ENCODE measurements around the gene TBC1D22A. TPM values are rescaled to one million over a fixed set of nuclear protein-coding genes. Genes with fewer than 3 reads are reported as not detected.
"Not testable (repeated sequence)": the region's sequence is repeated elsewhere in the genome, so short reads cannot be mapped to it uniquely, and the experiment has no call there.

The TBC1D22A gene
- total RNA-seq, 2 donors from 2014 or later: 11.5 to 15.4 TPM

DNA sequence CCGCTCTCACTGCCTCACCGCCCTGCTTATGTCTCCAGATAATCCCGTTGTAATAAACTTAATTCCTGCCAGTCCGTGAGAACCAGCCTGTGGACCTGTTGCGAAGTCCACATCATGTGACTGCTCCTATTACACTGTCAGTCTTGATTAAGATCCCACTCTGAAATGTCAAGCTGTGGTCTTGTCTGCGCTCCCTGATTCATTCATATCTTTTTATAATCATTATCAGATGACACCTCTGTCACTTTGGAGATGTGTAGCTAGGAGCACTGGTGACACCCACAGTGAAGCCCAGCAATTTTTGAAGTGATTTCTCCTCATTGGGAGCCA lies 377.3 kb downstream of the TBC1D22A start:
- Histone ChIP-seq H3K4me3 (no peak overlapping the region), H3K36me3 (no peaks in the 10 kb centered on the region), H3K4me1 (no peaks in the 10 kb centered on the region), H3K27me3 (no peaks in the 10 kb centered on the region), H3K27ac (no peak overlapping the region), H3K9me3 (no peaks in the 10 kb centered on the region)
- DNase-seq (ENCODE audit: low spot score): no peak
- TF ChIP-seq, protein P1, sequence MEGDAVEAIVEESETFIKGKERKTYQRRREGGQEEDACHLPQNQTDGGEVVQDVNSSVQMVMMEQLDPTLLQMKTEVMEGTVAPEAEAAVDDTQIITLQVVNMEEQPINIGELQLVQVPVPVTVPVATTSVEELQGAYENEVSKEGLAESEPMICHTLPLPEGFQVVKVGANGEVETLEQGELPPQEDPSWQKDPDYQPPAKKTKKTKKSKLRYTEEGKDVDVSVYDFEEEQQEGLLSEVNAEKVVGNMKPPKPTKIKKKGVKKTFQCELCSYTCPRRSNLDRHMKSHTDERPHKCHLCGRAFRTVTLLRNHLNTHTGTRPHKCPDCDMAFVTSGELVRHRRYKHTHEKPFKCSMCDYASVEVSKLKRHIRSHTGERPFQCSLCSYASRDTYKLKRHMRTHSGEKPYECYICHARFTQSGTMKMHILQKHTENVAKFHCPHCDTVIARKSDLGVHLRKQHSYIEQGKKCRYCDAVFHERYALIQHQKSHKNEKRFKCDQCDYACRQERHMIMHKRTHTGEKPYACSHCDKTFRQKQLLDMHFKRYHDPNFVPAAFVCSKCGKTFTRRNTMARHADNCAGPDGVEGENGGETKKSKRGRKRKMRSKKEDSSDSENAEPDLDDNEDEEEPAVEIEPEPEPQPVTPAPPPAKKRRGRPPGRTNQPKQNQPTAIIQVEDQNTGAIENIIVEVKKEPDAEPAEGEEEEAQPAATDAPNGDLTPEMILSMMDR (IDR thresholded peaks at IDR 0.05): no peak

DNA sequence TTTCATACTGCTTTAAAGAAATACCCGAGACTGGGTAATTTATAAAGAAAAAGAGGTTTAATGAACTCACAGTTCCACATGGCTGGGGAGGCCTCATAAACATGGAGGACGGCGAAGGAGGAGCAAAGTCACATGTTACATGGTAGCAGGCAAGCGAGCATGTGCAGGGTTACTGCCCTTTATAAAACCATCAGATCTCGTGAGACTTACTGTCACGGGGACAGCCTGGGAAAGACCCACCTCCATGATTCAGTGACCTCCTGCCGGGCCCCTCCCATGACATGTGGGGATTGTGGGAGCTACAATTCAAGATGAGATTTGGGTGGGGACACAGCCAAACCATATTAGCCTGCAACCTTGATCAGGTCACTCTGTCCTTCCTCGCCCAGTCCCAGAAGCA lies 378.5 kb downstream of the TBC1D22A start:
- not testable (repeated sequence) for H3K4me3 ChIP-seq; H3K27ac ChIP-seq; H3K9me3 ChIP-seq; H3K36me3 ChIP-seq; DNase-seq (ENCODE audit: low spot score); H3K4me1 ChIP-seq; H3K27me3 ChIP-seq

DNA sequence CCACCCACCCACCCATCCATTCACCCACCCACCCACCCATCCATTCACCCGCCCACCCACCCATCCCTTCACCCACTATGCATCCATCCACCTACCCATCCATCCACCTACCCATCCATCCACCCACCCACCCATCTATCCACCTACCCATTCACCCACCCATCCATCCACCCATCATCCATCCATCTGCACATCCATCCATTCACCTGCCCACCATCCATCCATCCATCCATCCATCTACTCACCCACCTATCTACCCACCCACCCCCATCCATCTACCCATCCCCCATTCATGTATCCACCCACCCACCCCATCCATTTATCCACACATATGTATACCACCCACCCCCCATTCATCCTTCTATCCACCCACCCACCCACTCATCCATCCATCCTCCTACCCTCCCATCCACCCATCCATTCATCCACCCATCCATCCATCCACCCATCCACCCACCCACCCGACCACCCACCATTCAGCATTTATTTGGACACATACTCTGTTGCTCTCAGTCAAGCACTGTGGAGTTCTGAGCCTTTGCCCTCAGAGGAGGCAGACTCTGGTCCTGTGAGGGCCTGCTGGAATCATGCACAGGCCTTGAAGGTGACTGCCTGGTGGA lies 380.1 kb downstream of the TBC1D22A start:
- Histone ChIP-seq H3K9me3 (no peaks in the 10 kb centered on the region), H3K27me3 (no peaks in the 10 kb centered on the region), H3K27ac (no peak overlapping the region), H3K36me3 (no peaks in the 10 kb centered on the region), H3K4me1 (no peaks in the 10 kb centered on the region), H3K4me3 (no peak overlapping the region)
- no peak for DNase-seq (ENCODE audit: low spot score)
- TF ChIP-seq, protein P1 (IDR thresholded peaks at IDR 0.05): no peak

DNA sequence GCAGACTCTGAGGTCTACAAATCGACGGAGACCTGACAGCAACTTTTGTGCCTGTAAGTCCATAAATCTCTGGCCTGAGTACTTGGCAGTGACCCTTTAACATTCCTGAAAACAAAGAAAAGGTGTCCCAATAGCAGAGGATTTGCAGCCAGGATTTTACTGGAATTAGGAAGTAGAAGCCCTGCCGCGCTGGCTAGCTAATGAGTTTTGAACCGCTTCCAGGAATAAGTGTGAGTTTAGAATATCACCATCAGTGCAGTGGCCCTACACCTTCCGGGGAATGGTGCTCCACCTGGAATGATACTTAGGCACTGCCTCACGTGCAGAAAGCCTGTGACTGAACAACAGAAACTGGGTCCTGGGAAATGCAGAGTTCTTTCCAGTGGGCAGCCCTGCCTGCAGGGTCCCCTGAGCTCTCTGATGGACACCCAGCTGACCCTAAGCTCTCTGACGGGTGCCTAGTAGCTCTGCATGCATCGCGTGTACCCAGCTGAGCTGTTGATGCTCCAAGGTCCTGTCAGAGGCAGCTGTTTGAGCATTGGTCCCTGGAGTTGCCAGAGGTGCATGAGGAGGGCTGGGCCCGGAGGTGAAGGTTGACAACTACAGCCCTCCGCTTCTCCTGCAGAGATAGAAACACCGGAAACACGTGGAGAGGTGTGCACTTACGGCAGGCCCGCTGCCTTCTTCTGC lies 380.9 kb downstream of the TBC1D22A start:
- Histone ChIP-seq H3K36me3 (no peaks in the 10 kb centered on the region), H3K9me3 (no peaks in the 10 kb centered on the region), H3K27me3 (no peaks in the 10 kb centered on the region), H3K4me3 (no peak overlapping the region), H3K4me1 (no peaks in the 10 kb centered on the region), H3K27ac (no peak overlapping the region)
- TF ChIP-seq, protein P1 (IDR thresholded peaks at IDR 0.05): no peak
- no peak for DNase-seq (ENCODE audit: low spot score)

DNA sequence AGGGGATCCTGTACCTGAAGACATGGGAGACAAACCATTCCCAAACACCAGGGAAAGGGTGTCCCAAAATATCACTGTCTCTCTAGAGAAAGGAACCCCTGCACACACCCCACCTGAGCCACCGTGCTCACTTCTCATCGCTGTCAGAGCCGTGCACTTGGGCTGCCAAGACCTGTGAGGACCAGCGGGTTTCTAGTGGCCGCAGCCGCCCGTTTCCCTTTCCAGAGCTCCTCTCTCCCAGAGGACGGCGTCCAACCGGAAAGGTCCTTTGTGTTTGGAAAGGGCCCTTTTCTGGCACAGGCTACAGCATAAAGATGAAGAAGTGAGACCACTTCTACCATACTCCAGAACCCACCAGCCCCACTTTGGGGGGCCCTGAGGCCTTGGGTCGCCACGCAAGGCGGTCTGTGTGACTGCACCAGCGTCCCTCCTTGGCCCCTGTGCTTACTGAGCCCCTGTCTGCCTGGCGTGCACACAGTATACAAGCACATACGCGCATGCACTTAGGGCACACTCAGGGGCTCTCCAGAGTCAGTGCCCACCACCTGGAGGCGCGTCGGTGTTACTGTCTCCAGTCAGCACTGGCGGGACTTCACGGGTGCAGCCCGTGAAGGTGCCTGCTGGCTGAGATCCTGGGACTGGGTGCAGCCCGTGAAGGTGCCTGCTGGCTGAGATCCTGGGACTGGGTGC lies 381.8 kb downstream of the TBC1D22A start:
- H3K27ac ChIP-seq: no peak overlapping the region
- no peaks in the 10 kb centered on the region for H3K9me3 ChIP-seq
- TF ChIP-seq, protein P1 (IDR thresholded peaks at IDR 0.05): no peak
- no peaks in the 10 kb centered on the region for H3K36me3 ChIP-seq
- H3K4me1 ChIP-seq: peaks cover 0 to 8% of the 10 kb centered on the region in 2 donors
- H3K4me3 ChIP-seq: no peak overlapping the region
- no peaks in the 10 kb centered on the region for H3K27me3 ChIP-seq
- no peak for DNase-seq (ENCODE audit: low spot score)

DNA sequence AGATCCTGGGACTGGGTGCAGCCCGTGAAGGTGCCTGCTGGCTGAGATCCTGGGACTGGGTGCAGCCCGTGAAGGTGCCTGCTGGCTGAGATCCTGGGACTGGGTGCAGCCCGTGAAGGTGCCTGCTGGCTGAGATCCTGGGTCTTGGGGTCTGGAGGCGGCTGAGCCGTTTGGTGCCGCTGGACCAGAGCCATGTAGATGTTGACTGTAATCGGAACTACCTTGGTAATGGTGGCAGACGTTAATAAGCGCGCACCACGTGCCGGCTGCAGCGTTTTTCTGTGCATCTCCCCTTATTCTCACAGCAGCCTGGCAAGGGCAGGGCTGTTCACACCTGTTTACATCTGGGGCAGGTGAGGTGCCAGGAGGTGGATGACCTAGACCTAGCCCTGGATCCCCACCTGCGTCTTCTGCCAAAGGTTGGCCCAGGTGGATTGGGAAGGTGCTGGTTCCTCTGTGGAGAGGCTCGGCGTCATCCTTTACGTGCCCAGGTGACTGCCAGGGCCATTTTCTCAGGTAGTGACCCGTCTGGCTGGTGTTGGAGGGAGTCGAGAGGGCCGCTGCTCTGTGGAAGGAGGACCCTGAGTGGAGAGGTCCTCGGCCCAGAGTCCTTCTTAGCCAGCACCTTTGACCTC lies 382.5 kb downstream of the TBC1D22A start:
- no peak overlapping the region for H3K4me3 ChIP-seq
- DNase-seq (ENCODE audit: low spot score): no peak
- TF ChIP-seq, protein P1 (IDR thresholded peaks at IDR 0.05): no peak
- no peaks in the 10 kb centered on the region for H3K36me3 ChIP-seq
- peaks cover 0 to 13% of the 10 kb centered on the region in 2 donors for H3K4me1 ChIP-seq
- H3K9me3 ChIP-seq: no peaks in the 10 kb centered on the region
- no peak overlapping the region for H3K27ac ChIP-seq
- H3K27me3 ChIP-seq: no peaks in the 10 kb centered on the region

All from right atrium auricular region (tissue), 2 donors.